Inflammatory macrophage treated with lipopolysaccharide for 1 hour (primary cell): ENCODE data around the gene CTDP1.

ENCODE experiments used
- DNase-seq, 2 donors: peaks; one replicate each; pipeline ENCODE4 v3.0.0-alpha.2; 2020 to 2022

CTDP1 gene

GRCh38 chr18:79770826-79771225 is 91.2 kb downstream of the CTDP1 start:
- no peak for DNase-seq

DNA sequence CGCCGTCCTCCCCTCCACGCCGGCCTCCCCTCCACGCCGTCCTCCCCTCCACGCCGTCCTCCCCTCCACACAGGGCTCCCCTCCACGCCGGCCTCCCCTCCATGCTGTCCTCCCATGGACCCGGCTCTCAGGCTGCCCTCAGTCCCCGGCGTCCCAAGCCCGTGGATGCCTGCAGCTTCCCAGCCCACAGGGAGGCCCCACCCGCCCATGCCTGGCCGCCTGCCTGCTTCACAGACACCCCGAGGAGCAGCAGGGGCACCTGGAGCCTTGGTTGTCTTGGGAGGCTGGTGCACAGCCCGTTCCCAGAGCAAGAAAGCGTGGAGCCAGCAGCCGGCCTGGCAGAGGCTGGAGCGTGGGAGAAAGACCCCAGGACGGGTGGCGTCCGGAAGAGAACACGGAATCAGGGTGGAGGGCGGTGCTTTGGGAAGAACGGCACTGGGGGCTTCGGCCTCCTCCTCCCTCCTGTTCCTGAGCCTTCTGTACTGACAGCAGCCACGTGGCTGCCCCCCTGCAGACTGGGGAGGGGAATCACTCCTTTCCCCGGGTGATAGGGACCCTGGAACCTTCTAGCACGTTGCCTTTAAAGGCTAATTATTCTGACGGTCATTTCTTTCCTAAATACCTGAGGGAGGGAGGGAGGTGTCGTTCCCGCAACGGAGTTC is 92.0 kb downstream of the CTDP1 start:
- no peak for DNase-seq

DNA sequence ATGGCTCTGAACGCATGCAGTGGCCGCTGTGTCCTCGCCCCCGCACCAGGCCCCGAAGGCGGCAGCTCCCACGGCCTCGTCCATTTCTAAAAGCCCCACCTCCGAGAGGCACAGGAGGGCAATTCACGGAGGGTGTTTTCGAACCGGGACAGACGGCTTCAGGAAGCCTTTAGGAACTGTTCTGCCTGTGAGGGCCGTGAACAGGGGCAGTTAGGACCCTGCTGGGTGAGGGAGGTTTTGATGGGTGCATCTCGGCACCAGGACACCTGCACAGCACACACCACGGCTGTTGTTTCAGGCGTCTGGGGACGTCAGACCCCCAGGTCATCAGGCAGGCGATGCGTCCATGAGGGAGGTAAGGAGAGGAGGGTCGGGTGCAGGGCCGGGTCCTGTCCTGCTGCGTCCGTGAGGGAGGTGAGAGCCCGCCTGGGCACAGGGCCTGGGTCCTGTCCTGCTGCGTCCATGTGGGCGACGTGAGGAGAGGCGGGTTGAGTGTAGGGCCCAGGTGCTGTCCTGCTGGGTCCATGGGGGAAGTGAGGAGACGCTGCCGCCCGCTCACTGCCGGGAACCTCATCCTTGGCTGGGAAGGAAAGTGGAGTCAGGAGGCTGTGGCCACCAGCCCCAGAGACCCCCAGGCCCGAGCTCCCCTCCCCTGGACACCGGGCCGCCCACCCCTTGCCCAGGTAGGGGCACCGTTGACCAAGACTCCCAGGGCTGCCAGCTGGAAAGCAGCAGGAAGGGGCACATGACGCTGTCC is 92.7 kb downstream of the CTDP1 start:
- DNase-seq: no peak

- no peak for DNase-seq
Measured at GRCh38 chr18:79772865-79773696, 93.5 kb downstream of the CTDP1 start.

DNA sequence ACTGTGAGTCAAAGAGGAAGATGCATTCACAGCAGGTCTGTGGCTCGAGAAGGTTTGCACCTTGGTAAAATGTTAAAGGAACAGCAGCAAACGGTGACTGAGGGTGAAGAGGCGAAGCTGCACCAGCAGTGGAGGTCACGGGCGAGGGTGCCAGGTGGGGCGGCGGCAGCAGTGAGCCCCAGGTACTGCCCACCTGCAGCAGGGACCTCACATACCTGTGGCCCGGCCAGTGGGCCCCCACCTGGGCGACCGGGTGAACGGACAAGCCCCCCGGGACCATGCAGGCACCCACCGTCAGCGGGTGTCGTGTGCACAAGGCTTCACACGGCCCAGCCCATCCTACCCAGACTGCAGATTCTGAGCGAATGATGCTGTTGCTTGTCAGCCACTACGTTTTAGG is 94.5 kb downstream of the CTDP1 start:
- DNase-seq: no peak

DNA sequence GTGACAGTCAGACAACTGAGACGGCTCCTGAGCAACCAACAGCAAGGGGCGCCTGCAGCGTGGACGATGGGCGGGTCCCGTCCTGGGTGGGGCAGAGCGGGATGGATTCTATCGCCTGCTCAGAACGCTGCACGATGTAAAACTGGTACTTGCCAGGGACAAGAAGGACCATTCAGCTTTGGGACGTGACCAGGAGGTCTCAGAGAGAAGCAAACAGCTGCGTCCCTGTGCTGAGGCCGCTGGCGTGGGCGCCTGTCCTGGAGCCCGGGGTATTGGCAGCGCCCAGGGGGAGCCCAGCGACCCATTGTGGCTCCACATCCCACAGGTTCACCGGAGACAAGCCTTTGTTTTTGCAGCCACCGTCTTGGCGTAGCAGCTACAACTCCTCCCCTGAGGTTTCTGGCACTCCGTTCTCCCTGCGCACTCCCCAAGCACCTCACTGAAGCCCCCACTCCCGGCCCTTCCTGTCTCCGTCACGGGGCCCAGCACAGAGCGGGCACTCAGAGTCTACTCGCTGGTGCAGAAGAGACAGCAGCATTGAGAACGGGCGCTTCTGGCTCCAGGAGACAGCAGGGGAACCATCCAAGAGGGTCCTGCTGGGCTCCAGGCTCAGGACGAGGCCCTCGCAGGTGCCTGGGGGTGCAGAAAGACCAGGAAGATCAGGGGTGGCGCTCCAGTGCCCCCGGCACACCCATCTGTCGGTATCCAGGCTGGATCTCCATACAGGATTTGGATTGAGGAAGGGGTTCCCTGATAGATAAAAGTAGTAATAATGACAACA is 96.0 kb downstream of the CTDP1 start:
- no peak for DNase-seq

DNA sequence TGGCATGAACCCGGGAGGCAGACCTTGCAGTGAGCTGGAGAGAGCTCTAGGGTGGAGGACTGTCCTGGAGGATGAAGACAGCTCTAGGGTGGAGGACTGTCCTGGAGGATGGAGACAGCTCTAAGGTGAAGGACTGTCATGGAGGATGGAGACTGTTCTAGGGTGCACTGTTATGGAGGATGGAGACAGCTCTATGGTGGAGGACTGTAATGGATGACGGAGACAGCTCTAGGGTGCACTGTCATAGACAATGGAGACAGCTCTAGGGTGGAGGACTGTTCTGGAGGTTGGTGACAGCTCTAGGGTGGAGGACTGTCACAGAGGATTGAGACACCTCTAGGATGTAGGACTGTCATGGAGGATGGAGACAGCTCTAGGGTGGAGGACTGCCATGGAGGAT is 97.1 kb downstream of the CTDP1 start:
- DNase-seq: no peak

DNA sequence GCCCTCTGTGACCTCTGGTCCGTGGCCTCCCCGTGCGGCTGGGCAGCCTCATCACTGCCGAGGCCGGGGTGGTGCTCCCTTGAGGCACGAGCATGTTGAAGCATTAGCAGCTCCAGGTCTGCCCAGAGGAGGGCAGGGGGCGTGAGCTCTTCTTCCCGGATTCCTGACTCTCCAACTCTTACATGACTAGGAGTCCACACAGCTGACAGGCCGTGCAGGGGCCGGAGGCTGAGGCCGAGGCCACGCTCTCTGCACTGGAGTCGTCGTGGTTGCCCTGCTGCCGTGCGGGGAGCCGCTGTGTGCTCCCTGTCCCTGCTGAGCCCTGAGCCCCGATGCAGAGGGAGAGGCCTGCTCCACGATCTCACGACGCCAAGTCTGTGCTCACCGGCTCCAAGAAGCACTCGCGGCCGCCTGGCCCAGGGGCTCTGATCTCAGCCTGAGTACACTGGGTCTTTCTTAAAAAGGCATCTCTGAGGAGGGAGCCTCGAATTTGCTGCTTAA is 98.7 kb downstream of the CTDP1 start:
- DNase-seq: no peak

- no peak for DNase-seq
Measured at GRCh38 chr18:79779021-79779699, 99.6 kb downstream of the CTDP1 start.

- no peak for DNase-seq
Measured at GRCh38 chr18:79779700-79780190, 100.1 kb downstream of the CTDP1 start.

DNA sequence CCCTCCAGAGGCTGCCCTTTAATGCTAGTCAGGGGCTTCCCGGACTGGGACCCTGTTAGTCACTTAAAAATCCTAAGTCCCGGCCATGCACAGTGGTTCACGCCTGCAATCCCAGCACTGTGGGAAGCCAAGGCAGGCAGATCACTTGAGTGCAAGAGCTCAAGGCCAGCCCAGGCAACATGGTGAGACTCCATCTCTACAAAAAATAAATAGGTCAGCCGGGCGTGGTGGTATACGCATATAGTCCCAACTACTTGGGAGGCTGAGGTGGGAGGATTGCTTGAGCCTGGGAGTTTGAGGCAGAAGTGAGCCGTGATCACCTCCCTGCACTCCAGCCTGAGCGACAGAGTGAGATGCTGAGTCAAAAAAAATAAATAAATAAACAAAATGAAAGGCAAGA is 100.9 kb downstream of the CTDP1 start:
- DNase-seq: no peak

- DNase-seq: no peak
Measured at GRCh38 chr18:79781331-79781941, 101.8 kb downstream of the CTDP1 start.

- DNase-seq: no peak
Measured at GRCh38 chr18:79782566-79783308, 103.1 kb downstream of the CTDP1 start.

GRCh38 chr18:79784071-79784913 is 104.7 kb downstream of the CTDP1 start:
- no peak for DNase-seq

DNA sequence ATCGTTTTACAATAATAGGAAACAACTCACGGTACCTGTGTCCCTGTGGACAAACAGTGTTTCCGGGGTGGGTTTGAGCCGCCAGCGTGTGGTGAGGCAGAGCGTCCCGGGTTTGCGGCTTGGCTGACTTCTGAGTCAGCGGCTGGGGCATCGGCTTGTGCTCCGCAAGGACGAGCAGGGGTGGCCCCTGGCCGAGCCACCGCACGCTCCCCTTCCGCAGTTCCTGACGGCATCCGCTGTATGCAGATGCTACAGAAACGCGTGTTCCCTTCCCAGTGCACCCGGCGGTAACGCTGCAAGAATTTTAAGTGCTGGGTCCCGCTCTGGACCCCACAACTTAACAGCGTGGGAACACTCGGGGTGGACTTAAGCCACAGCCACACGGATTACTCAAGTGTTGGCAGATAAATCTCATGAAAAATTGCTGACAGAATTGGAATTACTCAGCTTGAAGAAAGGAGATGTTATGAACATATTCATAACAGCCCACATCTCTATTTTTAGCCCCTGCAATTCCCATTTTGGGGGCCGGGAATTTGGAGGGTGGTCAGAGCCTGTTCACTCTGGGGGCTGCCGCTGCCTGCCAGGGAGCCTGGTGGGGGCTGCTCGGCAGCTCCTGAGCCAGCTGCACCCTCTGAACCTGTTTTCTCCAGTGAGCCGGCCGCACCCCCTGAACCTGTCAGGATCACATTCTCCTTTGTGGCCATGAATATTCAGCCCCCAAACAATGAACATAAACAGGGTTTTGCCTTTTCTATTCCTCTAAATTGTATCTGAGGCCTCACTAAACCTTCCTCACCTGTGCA is 105.6 kb downstream of the CTDP1 start:
- DNase-seq: no peak

GRCh38 chr18:79785831-79786230 is 106.2 kb downstream of the CTDP1 start:
- DNase-seq: no peak

DNA sequence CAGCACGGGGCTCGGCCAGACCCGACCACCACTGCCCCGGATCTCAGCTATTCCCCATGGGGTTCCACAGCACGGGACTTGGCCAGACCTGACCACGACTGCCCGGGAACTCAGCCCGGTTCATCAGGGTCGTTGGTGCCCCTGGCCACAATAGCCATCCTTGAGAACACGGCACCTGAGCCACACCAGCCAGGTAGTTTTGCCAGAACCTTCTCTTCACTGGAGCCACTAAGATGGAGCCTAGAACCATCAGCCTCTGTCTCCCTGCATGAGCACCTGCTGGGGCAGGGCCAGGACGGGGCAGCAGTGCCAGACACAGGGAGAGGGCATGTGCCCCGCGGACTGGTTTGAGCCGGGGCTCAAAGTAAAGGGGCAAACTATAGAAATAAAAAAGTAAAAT is 106.7 kb downstream of the CTDP1 start:
- no peak for DNase-seq

GRCh38 chr18:79786786-79787526 is 107.4 kb downstream of the CTDP1 start:
- DNase-seq: peak in 1 of 2 donors; percentile 62
